ENCODE measurements around the gene VCL.

The VCL gene

GRCh38 chr10:74111799-74112198, 113.9 kb downstream of the VCL start:
- no peak for DNase-seq (ENCODE audit: low read depth)
- no peak for TF ChIP-seq CTCF (IDR thresholded peaks at IDR 0.05; ENCODE audit: insufficient read depth, low read depth, low read length, missing control alignments)

GRCh38 chr10:74113546-74113945, 115.6 kb downstream of the VCL start:
- DNase-seq (ENCODE audit: low read depth): no peak
- no peak overlapping the region for H3K4me3 ChIP-seq (ENCODE audit: low read depth, low read length)
- TF ChIP-seq CTCF (IDR thresholded peaks at IDR 0.05; ENCODE audit: insufficient read depth, low read depth, low read length, missing control alignments): no peak

More at GRCh38 chr10:74111799-74112198, 113.9 kb downstream of the VCL start:
- H3K4me3 ChIP-seq (ENCODE audit: low read depth, low read length): no peak overlapping the region

DNA sequence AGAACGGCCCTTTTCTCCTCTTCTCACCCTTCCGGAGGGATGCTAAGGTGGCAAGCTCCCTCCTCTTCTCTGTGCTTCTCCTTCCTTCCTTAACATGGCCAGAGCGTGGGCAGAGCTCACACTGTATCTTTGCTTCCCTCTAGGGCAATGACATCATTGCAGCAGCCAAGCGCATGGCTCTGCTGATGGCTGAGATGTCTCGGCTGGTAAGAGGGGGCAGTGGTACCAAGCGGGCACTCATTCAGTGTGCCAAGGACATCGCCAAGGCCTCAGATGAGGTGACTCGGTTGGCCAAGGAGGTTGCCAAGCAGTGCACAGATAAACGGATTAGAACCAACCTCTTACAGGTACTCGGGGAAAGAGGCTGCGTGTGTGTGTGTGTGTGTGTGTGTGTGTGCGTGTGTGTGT, 116.1 kb downstream of the VCL start:
- no peak for DNase-seq (ENCODE audit: low read depth)
- no peak for TF ChIP-seq CTCF (IDR thresholded peaks at IDR 0.05; ENCODE audit: insufficient read depth, low read depth, low read length, missing control alignments)

DNA sequence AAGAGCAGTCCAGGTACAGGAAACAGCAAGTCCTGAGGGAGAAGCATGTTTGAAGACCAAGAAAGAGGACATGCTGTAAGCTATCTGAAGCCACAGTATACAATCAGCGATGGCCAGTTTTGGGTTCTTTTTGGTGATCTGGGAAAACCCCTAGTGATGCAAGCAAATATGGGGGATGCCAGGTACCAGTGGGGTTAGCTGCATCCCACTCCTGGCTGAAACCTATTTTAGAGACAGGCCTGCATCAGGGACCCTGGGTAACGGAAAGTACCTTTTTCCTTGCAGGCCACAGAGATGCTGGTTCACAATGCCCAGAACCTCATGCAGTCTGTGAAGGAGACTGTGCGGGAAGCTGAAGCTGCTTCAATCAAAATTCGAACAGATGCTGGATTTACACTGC, 119.8 kb downstream of the VCL start:
- no peak for TF ChIP-seq CTCF (IDR thresholded peaks at IDR 0.05; ENCODE audit: insufficient read depth, low read depth, low read length, missing control alignments)
- no peak overlapping the region for H3K4me3 ChIP-seq (ENCODE audit: low read depth, low read length)
- DNase-seq (ENCODE audit: low read depth): peak; percentile 58

More for the DNA sequence above, 116.1 kb downstream of the VCL start:
- no peak overlapping the region for H3K4me3 ChIP-seq (ENCODE audit: low read depth, low read length)

- H3K4me3 ChIP-seq (ENCODE audit: low read depth, low read length): no peak overlapping the region
- no peak for DNase-seq (ENCODE audit: low read depth)
- TF ChIP-seq CTCF (IDR thresholded peaks at IDR 0.05; ENCODE audit: insufficient read depth, low read depth, low read length, missing control alignments): no peak
These were observed 120.9 kb downstream of the VCL start for GRCh38 chr10:74118804-74119203.

- H3K4me3 ChIP-seq (ENCODE audit: low read depth, low read length): no peak overlapping the region
- TF ChIP-seq CTCF (IDR thresholded peaks at IDR 0.05; ENCODE audit: insufficient read depth, low read depth, low read length, missing control alignments): no peak
- DNase-seq (ENCODE audit: low read depth): no peak
These were observed 123.0 kb downstream of the VCL start for GRCh38 chr10:74120911-74121310.

DNA sequence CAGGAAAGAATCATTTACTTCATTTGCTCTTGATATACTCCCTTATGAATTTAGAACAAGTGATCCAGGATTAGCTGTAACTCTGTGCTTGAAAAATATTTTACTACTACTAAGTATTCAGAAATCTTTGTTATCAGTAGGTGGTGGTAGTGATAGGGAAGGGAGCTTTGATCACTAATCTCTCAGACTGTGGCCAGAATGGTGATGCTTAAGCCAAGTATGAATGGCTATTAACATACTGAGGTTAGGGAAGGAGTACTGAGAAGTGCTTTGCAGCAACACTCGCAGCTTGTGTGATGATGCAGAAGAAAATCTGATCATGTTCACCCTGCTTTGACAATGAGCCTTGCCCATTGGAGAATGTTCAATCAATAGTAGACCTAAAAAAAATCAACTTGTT, 123.5 kb downstream of the VCL start:
- DNase-seq (ENCODE audit: low read depth): no peak
- TF ChIP-seq CTCF (IDR thresholded peaks at IDR 0.05; ENCODE audit: insufficient read depth, low read depth, low read length, missing control alignments): no peak
- H3K4me3 ChIP-seq (ENCODE audit: low read depth, low read length): no peak overlapping the region

Data from GM12865 (cell line).